IPS-15b (cell line): Measurements from ENCODE around the gene GRM5.
"Not testable (repeated sequence)": the region's sequence is repeated elsewhere in the genome, so short reads cannot be mapped to it uniquely, and the experiment has no call there.

ENCODE experiments used
- H3K27me3 ChIP-seq: one replicate; pipeline ENCODE4 v1.6.1; 2013; ENCODE audit warnings: low read length; ENCODE audit not compliant: control insufficient read depth, insufficient read depth
- H3K36me3 ChIP-seq: one replicate; pipeline ENCODE4 v1.6.1; 2013; ENCODE audit warnings: low read length; ENCODE audit not compliant: control insufficient read depth, insufficient read depth
- H3K4me1 ChIP-seq: one replicate; pipeline ENCODE4 v1.6.1; 2013; ENCODE audit warnings: mild to moderate bottlenecking, low read length; ENCODE audit not compliant: control insufficient read depth, insufficient read depth
- H3K4me3 ChIP-seq: one replicate; pipeline ENCODE4 v1.5.1; 2013; ENCODE audit warnings: low read depth, low read length
- H3K9ac ChIP-seq: one replicate; pipeline ENCODE4 v1.6.1; 2013; ENCODE audit warnings: low read depth, mild to moderate bottlenecking, low read length
- H3K9me3 ChIP-seq: one replicate; pipeline ENCODE4 v1.6.1; 2013; ENCODE audit warnings: mild to moderate bottlenecking, low read length; ENCODE audit not compliant: control insufficient read depth, insufficient read depth

Gene GRM5

DNA sequence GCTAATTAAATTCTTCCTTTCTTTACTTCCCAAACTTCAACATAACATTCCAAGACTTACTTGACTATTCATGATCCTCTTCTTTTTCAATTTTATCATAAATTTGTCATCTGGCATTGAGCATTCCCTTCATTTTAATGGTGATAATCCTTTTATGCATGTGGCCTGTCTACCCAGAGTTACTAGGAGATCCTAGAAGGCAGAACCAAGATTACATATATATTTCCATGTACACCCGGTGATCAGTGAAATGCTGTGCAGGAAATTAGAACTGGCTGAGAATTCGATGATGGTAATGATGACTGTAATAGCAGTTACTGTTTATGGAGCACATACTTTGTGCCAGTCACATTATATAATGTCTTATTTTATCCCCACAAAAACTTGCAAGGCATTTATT, 104.2 kb downstream of the GRM5 start:
- H3K9me3 ChIP-seq, H3K36me3 ChIP-seq, H3K4me3 ChIP-seq: not testable (repeated sequence)

DNA sequence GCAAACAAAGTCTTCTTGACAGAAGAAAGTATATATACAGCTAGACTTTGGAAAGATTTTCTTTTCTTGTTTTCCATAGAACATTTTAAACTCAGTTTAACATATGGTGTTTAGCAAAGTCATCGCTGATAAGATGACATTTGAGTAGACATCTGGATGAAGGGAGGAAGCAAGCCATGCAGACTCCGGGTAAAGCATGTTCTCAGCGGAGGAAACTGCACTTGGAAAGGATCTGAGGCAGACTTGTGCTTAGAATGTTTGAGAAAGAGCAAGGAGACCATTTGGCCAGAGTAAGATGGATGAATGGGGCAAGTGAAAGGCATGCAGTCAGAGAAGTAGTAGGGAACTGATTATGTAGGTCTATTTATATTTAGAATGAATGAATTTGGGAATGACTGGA, 105.9 kb downstream of the GRM5 start:
- not testable (repeated sequence) for H3K9me3 ChIP-seq, H3K36me3 ChIP-seq, H3K4me1 ChIP-seq, H3K4me3 ChIP-seq, H3K27me3 ChIP-seq, H3K9ac ChIP-seq

More for the DNA sequence above, 104.2 kb downstream of the GRM5 start:
- not testable (repeated sequence) for H3K27me3 ChIP-seq, H3K9ac ChIP-seq, H3K4me1 ChIP-seq

DNA sequence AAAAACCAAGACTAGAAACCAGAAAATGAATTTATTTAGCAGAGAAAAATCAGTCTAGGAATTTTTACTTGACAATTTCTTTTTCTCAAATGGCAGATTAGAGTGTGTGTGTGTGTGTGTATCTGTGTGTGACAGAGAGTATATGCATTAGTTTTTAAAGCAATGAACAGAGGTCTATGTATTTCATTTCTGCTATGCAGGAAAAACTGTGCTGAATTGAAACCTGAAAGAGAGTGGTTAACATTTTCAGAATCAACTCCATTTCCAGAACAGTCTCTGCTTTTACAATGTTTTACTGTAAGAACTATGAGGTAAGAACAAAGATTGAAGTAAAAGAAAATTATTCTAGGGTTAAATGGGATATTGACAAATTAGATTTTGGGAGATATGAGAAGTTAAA, 114.8 kb downstream of the GRM5 start:
- Histone ChIP-seq H3K36me3 (no peaks in the 10 kb centered on the region), H3K27me3 (no peaks in the 10 kb centered on the region), H3K4me1 (no peaks in the 10 kb centered on the region), H3K9ac (no peak overlapping the region), H3K4me3 (no peak overlapping the region), H3K9me3 (no peaks in the 10 kb centered on the region)

DNA sequence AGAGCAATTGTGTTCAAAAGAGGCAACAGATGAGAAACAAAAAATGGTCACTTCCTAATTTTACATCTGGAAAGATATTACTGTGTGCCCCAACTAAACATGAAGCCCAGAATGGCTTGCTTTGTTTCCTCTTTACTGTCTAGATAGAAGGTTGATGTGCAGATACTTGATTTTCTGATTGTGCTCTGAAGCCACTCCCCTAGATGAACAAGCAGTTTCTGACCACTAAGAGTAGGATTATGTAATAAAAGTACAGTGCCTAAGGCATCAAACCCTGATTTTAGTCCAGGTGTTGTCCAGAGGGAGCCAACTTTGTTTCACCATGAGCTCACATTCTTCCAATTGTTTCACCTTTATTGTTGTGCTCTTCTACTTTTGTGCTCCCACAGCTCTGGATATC, 116.9 kb downstream of the GRM5 start:
- not testable (repeated sequence) for H3K9ac ChIP-seq, H3K4me3 ChIP-seq, H3K9me3 ChIP-seq, H3K36me3 ChIP-seq, H3K27me3 ChIP-seq, H3K4me1 ChIP-seq

DNA sequence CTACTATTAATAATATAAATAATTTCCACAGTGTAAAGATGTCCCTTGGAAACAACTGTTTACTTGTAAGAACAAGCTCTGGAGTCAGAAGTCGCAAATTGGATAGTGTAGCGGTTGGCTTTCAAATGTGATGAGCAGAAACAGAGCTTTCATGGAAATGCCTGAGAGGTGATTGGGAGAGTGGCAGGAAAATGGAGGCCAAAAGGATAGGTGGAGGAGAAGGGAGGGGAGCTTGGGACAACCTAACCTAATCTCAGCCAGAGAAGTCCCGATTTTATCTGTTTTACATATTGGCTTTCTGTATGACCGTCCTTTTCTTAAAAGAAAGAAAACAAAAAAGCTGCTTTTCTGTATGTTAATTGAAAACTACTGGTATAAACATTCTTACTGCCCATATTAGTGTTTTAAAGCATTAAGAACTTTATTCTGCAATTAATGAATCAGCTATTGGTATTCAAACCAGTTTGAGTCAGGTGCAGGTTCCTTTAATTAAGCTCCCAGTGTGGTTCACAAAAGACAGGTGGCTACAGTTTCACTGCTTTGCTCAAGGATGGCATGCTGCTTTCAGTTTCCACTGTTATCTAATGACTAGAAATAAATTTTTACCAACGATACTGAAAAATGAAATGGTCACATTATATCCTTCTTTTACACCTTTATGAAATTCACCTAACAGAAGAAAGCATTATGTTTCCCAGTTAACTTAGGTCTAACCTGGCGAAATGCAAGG, 117.8 kb downstream of the GRM5 start:
- not testable (repeated sequence) for H3K27me3 ChIP-seq, H3K9ac ChIP-seq, H3K9me3 ChIP-seq, H3K4me1 ChIP-seq, H3K4me3 ChIP-seq, H3K36me3 ChIP-seq

DNA sequence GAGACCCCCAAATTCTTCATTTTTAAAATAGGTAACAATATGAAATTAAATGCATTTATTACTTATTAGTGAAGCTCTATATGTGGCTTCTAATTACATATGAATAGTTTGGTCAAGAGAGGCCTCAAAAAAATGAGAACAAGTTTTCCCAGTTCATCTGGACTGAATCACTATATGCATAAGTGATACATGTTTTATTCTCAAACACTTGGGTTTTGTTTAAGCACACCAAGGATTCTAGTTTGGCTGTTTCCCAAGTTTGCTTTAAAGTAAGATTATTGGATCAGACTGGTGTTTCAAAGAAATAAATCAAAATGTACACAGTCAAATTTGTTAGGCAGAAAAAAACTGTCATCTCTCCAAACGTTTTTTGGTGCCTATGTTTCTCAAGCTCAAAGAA, 136.1 kb downstream of the GRM5 start:
- not testable (repeated sequence) for H3K27me3 ChIP-seq, H3K9me3 ChIP-seq, H3K36me3 ChIP-seq, H3K4me1 ChIP-seq, H3K4me3 ChIP-seq, H3K9ac ChIP-seq

DNA sequence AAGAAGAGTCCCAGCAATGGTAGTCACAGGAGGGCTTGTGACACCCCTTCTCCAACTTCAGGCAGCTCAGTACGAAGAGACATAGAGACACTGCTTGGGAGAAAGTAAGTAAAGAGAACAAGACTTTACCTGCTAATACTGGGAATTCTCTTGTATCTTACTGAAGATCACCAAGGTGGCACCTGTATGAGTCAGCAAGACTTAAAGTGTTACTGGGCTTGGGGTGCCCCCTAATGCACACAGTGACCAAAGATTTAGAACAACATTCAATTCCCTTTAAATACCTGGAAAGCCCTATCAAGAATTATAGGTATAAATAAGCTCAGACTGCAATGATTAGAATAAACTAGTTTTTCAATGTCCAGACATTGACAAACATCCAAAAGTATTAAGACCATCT, 148.7 kb downstream of the GRM5 start:
- H3K9me3 ChIP-seq, H3K36me3 ChIP-seq, H3K9ac ChIP-seq, H3K4me1 ChIP-seq, H3K4me3 ChIP-seq, H3K27me3 ChIP-seq: not testable (repeated sequence)

DNA sequence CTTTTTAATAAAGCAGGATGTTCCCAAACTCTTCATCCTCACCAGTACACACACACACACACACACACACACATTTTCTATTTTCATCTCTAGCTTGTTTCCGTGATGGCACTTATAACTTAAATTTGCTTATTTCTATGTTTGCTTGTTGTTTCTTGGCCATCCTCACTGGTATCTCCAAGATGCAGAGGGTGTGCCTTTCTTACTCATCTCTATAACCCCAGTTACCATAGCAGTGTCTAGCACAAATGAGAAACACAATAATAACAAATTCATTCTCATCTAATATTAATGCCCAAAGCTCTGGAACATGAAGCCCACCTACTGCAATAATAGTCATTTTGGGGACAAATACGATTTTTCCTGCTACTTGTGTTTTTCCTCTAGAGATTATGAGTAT, 156.3 kb downstream of the GRM5 start:
- Histone ChIP-seq H3K9me3 (no peaks in the 10 kb centered on the region), H3K36me3 (no peaks in the 10 kb centered on the region), H3K9ac (no peak overlapping the region), H3K27me3 (no peaks in the 10 kb centered on the region), H3K4me3 (no peak overlapping the region), H3K4me1 (no peaks in the 10 kb centered on the region)

DNA sequence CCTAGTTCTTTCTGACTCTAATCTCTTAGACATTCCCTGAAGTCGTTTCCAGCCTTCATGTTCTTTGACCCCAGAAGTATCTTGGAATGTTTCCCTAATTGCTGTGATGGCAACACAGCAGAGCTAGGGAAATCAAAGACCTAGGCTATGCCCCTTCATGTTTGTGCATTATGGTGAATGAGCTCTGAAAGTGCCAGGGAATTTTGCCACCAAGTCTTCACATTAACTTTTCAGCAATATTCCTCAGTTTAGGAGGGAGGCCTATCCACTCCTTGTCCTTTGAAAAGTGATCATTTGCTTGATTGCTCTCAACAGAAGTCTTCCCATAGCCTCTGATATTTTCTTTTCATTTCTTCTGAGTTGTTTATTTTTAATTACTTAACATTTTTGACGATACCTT, 164.3 kb downstream of the GRM5 start:
- not testable (repeated sequence) for H3K27me3 ChIP-seq, H3K4me3 ChIP-seq, H3K9ac ChIP-seq, H3K36me3 ChIP-seq, H3K9me3 ChIP-seq, H3K4me1 ChIP-seq

DNA sequence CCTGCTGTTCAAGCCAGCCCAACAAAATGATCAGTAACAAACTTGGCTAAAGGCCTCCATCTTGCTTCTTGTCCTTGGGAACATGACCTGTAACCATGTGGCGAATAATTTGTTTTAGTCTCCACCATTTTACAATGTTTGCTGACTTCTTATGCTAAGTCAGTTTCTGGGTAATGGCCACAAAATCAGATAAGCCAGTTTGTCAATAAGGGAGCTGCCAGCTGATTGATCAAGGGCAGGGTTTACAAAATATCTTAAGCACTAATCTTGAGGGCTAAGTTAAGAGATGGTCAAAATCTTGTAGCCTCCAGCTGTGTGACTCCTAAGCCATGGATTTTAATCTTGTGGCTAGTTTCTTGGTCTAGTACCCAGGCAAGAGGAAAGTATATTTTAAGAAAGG, 176.9 kb downstream of the GRM5 start:
- H3K9ac ChIP-seq, H3K9me3 ChIP-seq, H3K4me1 ChIP-seq, H3K4me3 ChIP-seq, H3K27me3 ChIP-seq, H3K36me3 ChIP-seq: not testable (repeated sequence)

DNA sequence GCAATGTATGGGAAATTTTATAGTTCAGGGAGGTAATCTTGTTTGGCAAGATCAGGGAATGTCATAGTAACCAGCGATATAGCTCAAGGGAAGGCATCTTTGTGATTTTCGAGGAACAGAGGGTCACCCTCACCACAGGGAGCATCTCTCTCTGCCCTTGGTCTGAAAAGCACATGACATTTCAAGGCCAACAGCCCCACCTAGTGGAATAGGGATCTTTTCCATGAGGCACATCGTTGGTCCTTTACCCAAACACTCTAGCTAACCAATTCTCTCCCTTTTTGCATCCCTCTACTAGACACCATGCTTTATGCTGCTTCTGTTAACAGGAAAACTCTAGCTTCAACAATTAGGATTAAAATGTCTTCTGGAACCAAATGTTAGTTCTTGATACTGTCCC, 179.0 kb downstream of the GRM5 start:
- H3K36me3 ChIP-seq: no peaks in the 10 kb centered on the region
- no peaks in the 10 kb centered on the region for H3K4me1 ChIP-seq
- H3K9ac ChIP-seq: no peak overlapping the region
- no peak overlapping the region for H3K4me3 ChIP-seq
- no peaks in the 10 kb centered on the region for H3K27me3 ChIP-seq
- H3K9me3 ChIP-seq: no peaks in the 10 kb centered on the region

DNA sequence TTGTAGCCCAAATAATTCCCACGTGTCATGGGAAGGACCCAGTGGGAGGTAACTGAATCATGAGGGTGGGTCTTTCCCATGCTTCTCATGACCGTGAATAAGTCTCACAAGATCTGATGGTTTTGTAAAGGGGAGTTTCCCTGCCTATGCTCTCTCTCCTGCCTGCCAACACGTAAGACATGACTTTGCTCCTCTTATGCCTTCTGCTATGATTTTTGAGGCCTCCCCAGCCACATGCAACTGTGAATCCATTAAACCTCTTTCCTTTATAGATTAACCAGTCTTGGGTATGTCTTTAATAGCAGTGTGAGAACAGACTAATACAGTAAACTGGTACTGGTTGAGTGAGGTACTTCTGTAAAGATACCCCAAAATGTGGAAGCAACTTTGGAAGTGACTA, 183.0 kb downstream of the GRM5 start:
- H3K36me3 ChIP-seq, H3K9ac ChIP-seq, H3K4me1 ChIP-seq, H3K9me3 ChIP-seq, H3K4me3 ChIP-seq, H3K27me3 ChIP-seq: not testable (repeated sequence)

DNA sequence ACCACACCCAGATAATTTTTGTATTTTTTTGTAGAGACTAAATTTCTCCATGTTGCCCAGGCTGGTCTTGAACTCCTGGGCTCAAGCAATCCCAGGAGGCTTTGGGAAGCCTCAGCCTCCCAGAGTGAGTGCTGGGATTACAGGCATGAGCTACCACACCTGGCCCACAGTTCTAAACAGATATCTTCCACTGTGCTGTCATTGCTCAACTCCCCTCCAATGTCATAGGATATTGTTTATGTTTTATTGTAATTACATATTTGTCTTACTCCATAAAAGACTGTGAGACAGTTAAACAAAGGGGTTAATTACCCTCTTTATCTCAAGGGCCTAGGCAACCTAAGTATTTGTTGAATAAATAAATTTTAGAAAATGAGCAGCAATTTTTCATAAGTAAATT, 204.2 kb downstream of the GRM5 start:
- no peak overlapping the region for H3K9ac ChIP-seq
- H3K36me3 ChIP-seq: no peaks in the 10 kb centered on the region
- H3K27me3 ChIP-seq: no peaks in the 10 kb centered on the region
- no peaks in the 10 kb centered on the region for H3K4me1 ChIP-seq
- no peak overlapping the region for H3K4me3 ChIP-seq
- H3K9me3 ChIP-seq: no peaks in the 10 kb centered on the region
